ENCODE results near the gene LGALS13. TPM values are rescaled to one million over a fixed set of nuclear protein-coding genes. Genes with fewer than 3 reads are reported as not detected.

LGALS13 gene
- total RNA-seq, 1 experiment from 2014 or later: not detected

- Histone ChIP-seq H3K79me1 (ENCODE audit: insufficient read depth, low read depth, low read length, poor library complexity, severe bottlenecking) (no peaks in the 10 kb centered on the region), H4K5ac (ENCODE audit: insufficient read length, low read depth, low read length) (no peak overlapping the region), H2BK120ac (ENCODE audit: low read depth, low read length, poor library complexity, severe bottlenecking) (no peak overlapping the region), H3K18ac (ENCODE audit: insufficient read length, low read depth, low read length) (no peak overlapping the region), H2BK12ac (ENCODE audit: insufficient read length, low read depth, low read length) (no peak overlapping the region), H3K23ac (ENCODE audit: insufficient read length, low read depth, low read length) (no peak overlapping the region), H2BK5ac (ENCODE audit: insufficient read length, low read length) (no peak overlapping the region), H3K9ac (ENCODE audit: extremely low read depth, insufficient read length, low read length) (no peak overlapping the region), H2BK20ac (ENCODE audit: low read depth, low read length, poor library complexity, severe bottlenecking) (no peak overlapping the region), H3K4ac (ENCODE audit: low read depth, low read length) (no peak overlapping the region), H3K4me2 (ENCODE audit: insufficient read depth, insufficient read length, low read length) (no peak overlapping the region), H3K27me3 (ENCODE audit: insufficient read depth, low read length) (no peaks in the 10 kb centered on the region), H3K79me2 (ENCODE audit: insufficient read depth, low read length) (no peaks in the 10 kb centered on the region), H3K56ac (ENCODE audit: insufficient read length, low read depth, low read length) (no peak overlapping the region), H2AFZ (ENCODE audit: low read length) (no peak overlapping the region), H2AK5ac (ENCODE audit: insufficient read length, low read length) (no peak overlapping the region), H3K9me3 (ENCODE audit: control insufficient read depth, low read depth, low read length) (no peaks in the 10 kb centered on the region), H2BK15ac (ENCODE audit: low read depth, low read length) (no peak overlapping the region), H3K23me2 (ENCODE audit: insufficient read length, low read depth, low read length, poor library complexity, severe bottlenecking) (no peaks in the 10 kb centered on the region), H3K4me1 (ENCODE audit: insufficient read depth, low read length) (no peaks in the 10 kb centered on the region), H3K27ac (ENCODE audit: insufficient read length, low read depth, low read length) (no peak overlapping the region), H3T11ph (ENCODE audit: low read length) (no peak overlapping the region), H4K91ac (ENCODE audit: insufficient read length, low read depth, low read length) (no peak overlapping the region), H3K14ac (ENCODE audit: insufficient read depth, low read length) (no peak overlapping the region; the same call in 1 of the 2 replicates), H4K8ac (replicated peaks; ENCODE audit: insufficient read length, low read depth, low read length) (no peak overlapping the region), H4K20me1 (ENCODE audit: control insufficient read depth, insufficient read depth, insufficient read length) (no peaks in the 10 kb centered on the region)
- no peaks in the 10 kb centered on the region for H3K36me3 Mint-ChIP-seq (ENCODE audit: insufficient read depth in 1 of 3, low read depth in 3 of 3)
- peaks cover 5 to 19% of the 10 kb centered on the region in 2 experiments; a peak in 4 of 5 replicates for H3K9me3 Mint-ChIP-seq
- H3K4me1 Mint-ChIP-seq: no peaks in the 10 kb centered on the region
- H3K27ac Mint-ChIP-seq: no peak overlapping the region
- no peak for TF ChIP-seq CTCF (conservative IDR thresholded peaks at IDR 0.05)
- WGBS (ENCODE audit: extremely low coverage, insufficient read length, low lambda C conversion rate): no CpG with 5 or more reads among the region's 4 CpGs
- H3K27me3 Mint-ChIP-seq (ENCODE audit: low read depth): peaks cover 30% of the 10 kb centered on the region
- DNase-seq: no peak
- no peak overlapping the region for H3K4me3 Mint-ChIP-seq
Measured at GRCh38 chr19:39582442-39582841, 19.9 kb upstream of the LGALS13 start.
